Neuronal stem cell (in vitro differentiated cells): ENCODE results near the gene EFCAB11.
"Not testable (repeated sequence)": the region's sequence is repeated elsewhere in the genome, so short reads cannot be mapped to it uniquely, and the experiment has no call there.

Experiments used
- DNase-seq: peaks from one replicate; pipeline ENCODE4 v3.0.0-alpha.2; 2013; ENCODE audit warnings: low spot score
- H2AFZ ChIP-seq: one replicate; pipeline ENCODE4 v1.6.1; 2013; ENCODE audit warnings: mild to moderate bottlenecking, low read length, inconsistent platforms
- H2AK5ac ChIP-seq: 2 replicates; pipeline ENCODE4 v1.6.1; 2013; ENCODE audit warnings: low read depth, mild to moderate bottlenecking, inconsistent platforms, low read length, moderate library complexity, mixed read lengths
- H2BK120ac ChIP-seq: 2 replicates; pipeline ENCODE4 v1.6.1; 2013; ENCODE audit warnings: low read depth, mild to moderate bottlenecking, inconsistent platforms, low read length, moderate library complexity, mixed read lengths
- H2BK12ac ChIP-seq: one replicate; pipeline ENCODE4 v1.6.1; 2013; ENCODE audit warnings: low read length, inconsistent platforms
- H2BK15ac ChIP-seq: 2 replicates; pipeline ENCODE4 v1.6.1; 2013; ENCODE audit warnings: mild to moderate bottlenecking, low read length, inconsistent platforms, mixed read lengths
- H2BK5ac ChIP-seq: one replicate; pipeline ENCODE4 v1.6.1; 2013; ENCODE audit warnings: inconsistent platforms, mild to moderate bottlenecking, low read length, moderate library complexity
- H3K14ac ChIP-seq: one replicate; pipeline ENCODE4 v1.6.1; 2013; ENCODE audit warnings: low read length, inconsistent platforms
- H3K18ac ChIP-seq: 2 replicates; pipeline ENCODE4 v1.6.1; 2013; ENCODE audit warnings: low read length, inconsistent platforms
- H3K23ac ChIP-seq: 2 replicates; pipeline ENCODE4 v1.6.1; 2013; ENCODE audit warnings: low read depth, mild to moderate bottlenecking, mixed read lengths, low read length, inconsistent platforms; ENCODE audit not compliant: poor library complexity
- H3K27ac ChIP-seq: replicated peaks from 3 replicates; pipeline ENCODE4 v1.5.1; 2013; ENCODE audit warnings: low read length, inconsistent platforms
- H3K27me3 ChIP-seq, 3 experiments: 2 replicates each; pipeline ENCODE4 v1.6.1; 2013; ENCODE audit warnings: low read length in 3 of 3, mild to moderate bottlenecking in 2 of 3, inconsistent platforms in 1 of 3, low read depth in 1 of 3, mixed read lengths in 1 of 3, moderate library complexity in 1 of 3; ENCODE audit not compliant: control insufficient read depth in 3 of 3, insufficient read depth in 3 of 3
- H3K36me3 ChIP-seq, 2 donors: replicated peaks in 1 of 2; 2 replicates each; pipeline ENCODE4 v1.6.1; 2013; ENCODE audit warnings: low read length in 2 of 2; ENCODE audit not compliant: control insufficient read depth in 2 of 2, insufficient read depth in 2 of 2
- H3K4ac ChIP-seq: 2 replicates; pipeline ENCODE4 v1.6.1; 2013; ENCODE audit warnings: inconsistent platforms, mild to moderate bottlenecking, low read length, moderate library complexity
- H3K4me1 ChIP-seq, 2 donors: 1 replicate in 1 of 2; 2 replicates in 1 of 2; pipeline ENCODE4 v1.6.1; 2013; ENCODE audit warnings: low read length in 2 of 2, low read depth in 1 of 2; ENCODE audit not compliant: control insufficient read depth in 2 of 2, insufficient read depth in 1 of 2
- H3K4me2 ChIP-seq: one replicate; pipeline ENCODE4 v1.6.1; 2013; ENCODE audit warnings: mild to moderate bottlenecking, low read length, inconsistent platforms; ENCODE audit not compliant: insufficient read depth, poor library complexity, severe bottlenecking
- H3K4me3 ChIP-seq, 2 donors: 2 replicates each; pipeline ENCODE4 v1.5.1; 2013; ENCODE audit warnings: low read length in 2 of 2, mild to moderate bottlenecking in 2 of 2, inconsistent platforms in 1 of 2, moderate library complexity in 1 of 2
- H3K79me1 ChIP-seq: one replicate; pipeline ENCODE4 v1.6.1; 2013; ENCODE audit warnings: low read depth, mild to moderate bottlenecking, inconsistent platforms, low read length, moderate library complexity
- H3K9ac ChIP-seq: one replicate; pipeline ENCODE4 v1.6.1; 2013; ENCODE audit warnings: mild to moderate bottlenecking, low read depth, low read length, inconsistent platforms; ENCODE audit not compliant: poor library complexity
- H3K9me3 ChIP-seq, 2 donors: replicated peaks in 1 of 2; 2 replicates each; pipeline versions ENCODE3 to v1.6.1; 2013; ENCODE audit warnings: low read length in 2 of 2, mild to moderate bottlenecking in 2 of 2, inconsistent platforms in 1 of 2, low read depth in 1 of 2, mixed read lengths in 1 of 2, moderate library complexity in 1 of 2; ENCODE audit not compliant: control insufficient read depth in 2 of 2, insufficient read depth in 1 of 2
- H4K8ac ChIP-seq: one replicate; pipeline ENCODE4 v1.6.1; 2013; ENCODE audit warnings: low read depth, mild to moderate bottlenecking, inconsistent platforms, low read length, moderate library complexity
- H4K91ac ChIP-seq: one replicate; pipeline ENCODE4 v1.6.1; 2013; ENCODE audit warnings: low read length, low read depth, mild to moderate bottlenecking, inconsistent platforms; ENCODE audit not compliant: poor library complexity
- WGBS, 2 donors: extraction: QIAGEN DNeasy Blood & Tissue Kit; methylation state at CpG; one replicate each; pipeline ENCODE4 v1.1.7; 2013; ENCODE audit warnings: missing lambda C conversion rate in 2 of 2, mixed read lengths in 1 of 2; ENCODE audit not compliant: insufficient read length in 2 of 2, insufficient replicate concordance in 1 of 2; ENCODE audit errors: extremely low coverage in 2 of 2; 5-methylcytosine and 5-hydroxymethylcytosine counted together

The EFCAB11 gene

GRCh38 chr14:89893388-89893787 lies 61.1 kb downstream of the EFCAB11 start:
- not testable (repeated sequence) for H3K27ac ChIP-seq, H3K9ac ChIP-seq, H3K36me3 ChIP-seq, H3K4ac ChIP-seq, H2BK12ac ChIP-seq, H2BK5ac ChIP-seq, H4K91ac ChIP-seq, H3K27me3 ChIP-seq, H3K23ac ChIP-seq, H2AFZ ChIP-seq, H3K79me1 ChIP-seq, H3K4me2 ChIP-seq, H3K4me1 ChIP-seq, H3K4me3 ChIP-seq, H2BK15ac ChIP-seq, DNase-seq, H2BK120ac ChIP-seq, H2AK5ac ChIP-seq, H3K14ac ChIP-seq, H3K18ac ChIP-seq, H3K9me3 ChIP-seq, H4K8ac ChIP-seq
- no CpG with 5 or more reads among the region's 3 CpGs for WGBS, 2 donors

DNA sequence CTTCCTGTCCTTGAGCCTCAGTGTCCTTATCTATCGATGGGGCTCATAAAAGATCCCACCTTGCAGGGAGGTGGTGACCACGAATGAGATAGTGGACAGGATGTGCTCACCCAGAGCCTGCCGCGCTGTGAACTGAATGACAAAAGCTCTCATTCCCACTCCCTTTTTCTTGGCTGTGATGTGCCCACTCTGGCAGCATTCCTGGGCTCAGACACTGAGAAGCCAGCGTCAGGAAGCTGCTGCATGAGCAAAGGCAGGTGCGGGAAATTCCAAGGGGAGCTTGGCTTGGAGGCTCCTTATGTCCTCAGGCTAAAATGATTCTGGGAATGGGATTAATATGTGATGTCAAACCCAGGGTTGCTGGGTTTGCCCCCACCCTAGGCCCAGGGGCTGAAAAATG lies 61.6 kb downstream of the EFCAB11 start:
- no peak overlapping the region for H2AFZ ChIP-seq
- no peak overlapping the region for H4K8ac ChIP-seq
- no peaks in the 10 kb centered on the region for H3K27me3 ChIP-seq
- no peak overlapping the region for H2BK15ac ChIP-seq
- no peak overlapping the region for H3K9ac ChIP-seq
- no CpG with 5 or more reads among the region's 6 CpGs for WGBS, 2 donors
- no peaks in the 10 kb centered on the region for H3K4me1 ChIP-seq
- no peak for DNase-seq
- no peak overlapping the region for H2BK5ac ChIP-seq
- H4K91ac ChIP-seq, result no peak overlapping the region
- peaks cover 2% of the 10 kb centered on the region for H3K79me1 ChIP-seq
- H3K36me3 ChIP-seq, result no peaks in the 10 kb centered on the region
- no peak overlapping the region for H3K4me3 ChIP-seq
- no peak overlapping the region for H3K23ac ChIP-seq
- no peak overlapping the region for H3K14ac ChIP-seq
- no peak overlapping the region for H2BK120ac ChIP-seq
- no peaks in the 10 kb centered on the region for H3K9me3 ChIP-seq
- H3K27ac ChIP-seq, result no peak overlapping the region
- H2AK5ac ChIP-seq, result no peak overlapping the region
- H2BK12ac ChIP-seq, result no peak overlapping the region
- H3K18ac ChIP-seq, result no peak overlapping the region
- H3K4me2 ChIP-seq, result no peak overlapping the region
- H3K4ac ChIP-seq, result no peak overlapping the region

DNA sequence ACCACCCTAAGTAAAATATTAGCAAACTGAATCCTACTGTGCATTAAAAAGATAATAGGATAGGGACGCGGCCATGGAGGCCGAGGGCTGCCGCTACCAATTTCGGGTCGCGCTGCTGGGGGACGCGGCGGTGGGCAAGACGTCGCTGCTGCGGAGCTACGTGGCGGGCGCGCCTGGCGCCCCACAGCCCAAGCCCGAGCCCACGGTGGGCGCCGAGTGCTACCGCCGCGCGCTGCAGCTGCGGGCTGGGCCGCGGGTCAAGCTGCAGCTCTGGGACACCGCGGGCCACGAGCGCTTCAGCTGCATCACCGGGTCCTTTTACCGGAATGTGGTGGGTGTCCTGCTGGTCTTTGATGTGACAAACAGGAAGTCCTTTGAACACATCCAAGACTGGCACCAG lies 62.8 kb downstream of the EFCAB11 start:
- H3K23ac ChIP-seq, H2AK5ac ChIP-seq, DNase-seq, H3K14ac ChIP-seq, H3K9ac ChIP-seq, H3K27me3 ChIP-seq, H3K4me3 ChIP-seq, H3K9me3 ChIP-seq, H3K27ac ChIP-seq, H3K18ac ChIP-seq, H2AFZ ChIP-seq, H3K4ac ChIP-seq, H2BK120ac ChIP-seq, H3K4me2 ChIP-seq, H2BK12ac ChIP-seq, H4K91ac ChIP-seq, H3K4me1 ChIP-seq, H3K79me1 ChIP-seq, H3K36me3 ChIP-seq, H2BK5ac ChIP-seq, H2BK15ac ChIP-seq, H4K8ac ChIP-seq: not testable (repeated sequence)
- no CpG with 5 or more reads among the region's 35 CpGs for WGBS, 2 donors

- H3K9ac ChIP-seq, result no peak overlapping the region
- no peaks in the 10 kb centered on the region for H3K9me3 ChIP-seq
- H4K8ac ChIP-seq, result no peak overlapping the region
- H3K18ac ChIP-seq, result no peak overlapping the region
- no peak overlapping the region for H3K4me3 ChIP-seq
- no peak overlapping the region for H2AFZ ChIP-seq
- H2BK15ac ChIP-seq, result no peak overlapping the region
- no peak overlapping the region for H3K4ac ChIP-seq
- H3K27me3 ChIP-seq, result no peaks in the 10 kb centered on the region
- no peak overlapping the region for H2BK12ac ChIP-seq
- H3K4me1 ChIP-seq, result no peaks in the 10 kb centered on the region
- H3K27ac ChIP-seq, result no peak overlapping the region
- no peak overlapping the region for H4K91ac ChIP-seq
- no peak for DNase-seq
- no peak overlapping the region for H3K4me2 ChIP-seq
- no peak overlapping the region for H2BK120ac ChIP-seq
- no CpG with 5 or more reads among the region's 1 CpG for WGBS, 2 donors
- H3K79me1 ChIP-seq, result peaks cover 2% of the 10 kb centered on the region
- no peak overlapping the region for H2AK5ac ChIP-seq
- no peaks in the 10 kb centered on the region for H3K36me3 ChIP-seq
- no peak overlapping the region for H3K23ac ChIP-seq
- no peak overlapping the region for H3K14ac ChIP-seq
- H2BK5ac ChIP-seq, result no peak overlapping the region
These were observed 63.5 kb downstream of the EFCAB11 start for GRCh38 chr14:89891055-89891454.
